Fibroblast of lung (primary cell): Measurements from ENCODE around the gene HADH. TPM values are rescaled to one million over a fixed set of nuclear protein-coding genes. Genes with fewer than 3 reads are reported as not detected.
A peak's percentile ranks its signal among the peaks of the same experiment; 100 is the strongest.

Experiments used
- DNase-seq, 2 donors: peaks; one replicate each; pipeline versions ENCODE4 v3.0.0 to v3.0.0-alpha.2; 2010; ENCODE audit warnings: low read depth in 2 of 2
- H2AFZ ChIP-seq: 2 replicates; pipeline ENCODE4 v1.5.1; 2012; ENCODE audit warnings: low read length, control low read depth, inconsistent platforms
- H3K27ac ChIP-seq: 2 replicates; pipeline ENCODE4 v1.5.1; 2011; ENCODE audit warnings: low read length, control low read depth; ENCODE audit not compliant: insufficient read depth
- H3K27me3 ChIP-seq: 2 replicates; pipeline ENCODE4 v1.5.1; 2011; ENCODE audit warnings: mild to moderate bottlenecking, low read length; ENCODE audit not compliant: control insufficient read depth, insufficient read depth
- H3K36me3 ChIP-seq: 2 replicates; pipeline ENCODE4 v1.5.1; 2011; ENCODE audit warnings: low read length; ENCODE audit not compliant: control insufficient read depth, insufficient read depth
- H3K4me1 ChIP-seq: 2 replicates; pipeline ENCODE4 v1.5.1; 2011; ENCODE audit warnings: low read length; ENCODE audit not compliant: control insufficient read depth, insufficient read depth; ENCODE audit errors: extremely low read depth
- H3K4me2 ChIP-seq: 2 replicates; pipeline ENCODE4 v1.5.1; 2011; ENCODE audit warnings: low read length, control low read depth; ENCODE audit not compliant: insufficient read depth; ENCODE audit errors: extremely low read depth
- H3K4me3 ChIP-seq, 4 experiments: fragments of 200-600 bp in 1 of 4; sonication (generic) in 1 of 4; replicated peaks in 1 of 4; 2 replicates each; pipeline ENCODE4 v1.5.1; 2011 to 2016; ENCODE audit warnings: low read length in 4 of 4, low read depth in 3 of 4, mild to moderate bottlenecking in 3 of 4, control low read depth in 2 of 4, inconsistent platforms in 1 of 4, mixed read lengths in 1 of 4; ENCODE audit not compliant: insufficient read depth in 1 of 4; ENCODE audit errors: control extremely low read depth in 1 of 4
- H3K79me2 ChIP-seq: 2 replicates; pipeline ENCODE4 v1.5.1; 2012; ENCODE audit warnings: mild to moderate bottlenecking, low read length, inconsistent platforms; ENCODE audit not compliant: control insufficient read depth, insufficient read depth
- H3K9ac ChIP-seq: 2 replicates; pipeline ENCODE4 v1.5.1; 2011; ENCODE audit warnings: mild to moderate bottlenecking, low read length, control low read depth; ENCODE audit not compliant: insufficient read depth
- H3K9me3 ChIP-seq: 2 replicates; pipeline ENCODE4 v1.5.1; 2012; ENCODE audit warnings: low read depth, low read length; ENCODE audit not compliant: control insufficient read depth, insufficient read depth
- H4K20me1 ChIP-seq: 2 replicates; pipeline ENCODE4 v1.5.1; 2011; ENCODE audit warnings: low read length; ENCODE audit not compliant: control insufficient read depth, insufficient read depth; ENCODE audit errors: extremely low read depth
- EZH2 ChIP-seq: IDR thresholded peaks from 2 replicates; pipeline ENCODE4 v1.5.1; 2012; ENCODE audit warnings: low read length, control low read depth, mild to moderate bottlenecking; ENCODE audit errors: missing control alignments
- polyA plus RNA-seq, 2 donors: library from polyadenylated mRNA; depleted of rRNA in 1 of 2; stranded (reverse) in 1 of 2; unstranded in 1 of 2; fragments of >200 nt; gene quantifications; 2 replicates each; pipeline ENCODE4 v1.2.1, GENCODE V29; 2011 to 2012; ENCODE audit warnings: missing spikeins in 1 of 2
- total RNA-seq: library from RNA; depleted of rRNA; stranded (reverse); fragments of >200 nt; gene quantifications from 2 replicates; pipeline ENCODE4 v1.2.1, GENCODE V29; 2014
- TF ChIP-seq, protein P1 (sequence below), 2 donors: IDR thresholded peaks in 1 of 2; conservative IDR thresholded peaks in 1 of 2; 1 replicate in 1 of 2; 2 replicates in 1 of 2; pipeline ENCODE4 v1.5.1; 2011 to 2012; ENCODE audit warnings: low read length in 2 of 2, control low read depth in 1 of 2, inconsistent platforms in 1 of 2, low read depth in 1 of 2, mild to moderate bottlenecking in 1 of 2

The HADH gene
- total and polyA plus RNA-seq, 2 donors (not counting 1 experiment from before 2014, with no cell fraction given): 16.7 to 29.7 TPM

GRCh38 chr4:107991945-107992630, 2.4 kb downstream of the HADH start:
- peaks cover 5% of the 10 kb centered on the region for H3K4me1 ChIP-seq
- no peaks in the 10 kb centered on the region for H3K9me3 ChIP-seq
- no peak for TF ChIP-seq EZH2
- TF ChIP-seq, protein P1, sequence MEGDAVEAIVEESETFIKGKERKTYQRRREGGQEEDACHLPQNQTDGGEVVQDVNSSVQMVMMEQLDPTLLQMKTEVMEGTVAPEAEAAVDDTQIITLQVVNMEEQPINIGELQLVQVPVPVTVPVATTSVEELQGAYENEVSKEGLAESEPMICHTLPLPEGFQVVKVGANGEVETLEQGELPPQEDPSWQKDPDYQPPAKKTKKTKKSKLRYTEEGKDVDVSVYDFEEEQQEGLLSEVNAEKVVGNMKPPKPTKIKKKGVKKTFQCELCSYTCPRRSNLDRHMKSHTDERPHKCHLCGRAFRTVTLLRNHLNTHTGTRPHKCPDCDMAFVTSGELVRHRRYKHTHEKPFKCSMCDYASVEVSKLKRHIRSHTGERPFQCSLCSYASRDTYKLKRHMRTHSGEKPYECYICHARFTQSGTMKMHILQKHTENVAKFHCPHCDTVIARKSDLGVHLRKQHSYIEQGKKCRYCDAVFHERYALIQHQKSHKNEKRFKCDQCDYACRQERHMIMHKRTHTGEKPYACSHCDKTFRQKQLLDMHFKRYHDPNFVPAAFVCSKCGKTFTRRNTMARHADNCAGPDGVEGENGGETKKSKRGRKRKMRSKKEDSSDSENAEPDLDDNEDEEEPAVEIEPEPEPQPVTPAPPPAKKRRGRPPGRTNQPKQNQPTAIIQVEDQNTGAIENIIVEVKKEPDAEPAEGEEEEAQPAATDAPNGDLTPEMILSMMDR (conservative IDR thresholded peaks at IDR 0.05 in 1 of 2, IDR thresholded peaks at IDR 0.05 in 1 of 2; ENCODE audit: low read depth in 1 of 2, low read length in 2 of 2): no peak
- H3K27me3 ChIP-seq: no peaks in the 10 kb centered on the region
- no peak overlapping the region for H3K4me2 ChIP-seq
- no peaks in the 10 kb centered on the region for H3K36me3 ChIP-seq
- no peak overlapping the region for H2AFZ ChIP-seq
- no peak overlapping the region for H3K27ac ChIP-seq
- peaks cover 9% of the 10 kb centered on the region for H3K79me2 ChIP-seq
- no peaks in the 10 kb centered on the region for H4K20me1 ChIP-seq
- DNase-seq: peak; percentile 23 to 69
- H3K4me3 ChIP-seq: no peak overlapping the region
- H3K9ac ChIP-seq: no peak overlapping the region

DNA sequence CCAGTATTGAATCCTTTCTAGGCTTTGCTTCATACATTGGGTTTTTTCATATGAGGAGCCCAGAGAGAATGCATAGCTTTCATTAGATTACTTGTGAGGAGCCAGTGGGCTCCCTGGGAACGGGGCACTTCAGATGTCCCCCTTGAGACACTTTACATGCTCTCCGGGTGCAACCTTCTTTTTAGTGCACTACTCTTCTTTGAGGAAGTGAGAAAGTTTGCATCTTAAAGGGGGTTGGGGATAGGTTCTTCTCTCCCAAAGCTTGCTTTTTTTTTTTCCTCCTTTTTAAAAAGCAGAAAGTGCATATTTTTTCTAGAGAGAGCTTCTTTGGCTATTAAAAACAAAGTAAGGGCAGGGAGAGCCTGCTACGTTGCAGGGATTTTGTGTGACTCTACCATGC, 4.3 kb downstream of the HADH start:
- Histone ChIP-seq H3K9ac (no peak overlapping the region), H3K4me1 (peaks cover 8% of the 10 kb centered on the region), H3K4me2 (no peak overlapping the region), H4K20me1 (no peaks in the 10 kb centered on the region), H3K27me3 (no peaks in the 10 kb centered on the region), H3K79me2 (peaks cover 9% of the 10 kb centered on the region), H3K36me3 (no peaks in the 10 kb centered on the region), H3K27ac (no peak overlapping the region), H2AFZ (no peak overlapping the region), H3K4me3 (no peak overlapping the region), H3K9me3 (no peaks in the 10 kb centered on the region)
- no peak for DNase-seq
- TF ChIP-seq, protein P1 (conservative IDR thresholded peaks at IDR 0.05 in 1 of 2, IDR thresholded peaks at IDR 0.05 in 1 of 2; ENCODE audit: low read depth in 1 of 2, low read length in 2 of 2): no peak
- no peak for TF ChIP-seq EZH2

DNA sequence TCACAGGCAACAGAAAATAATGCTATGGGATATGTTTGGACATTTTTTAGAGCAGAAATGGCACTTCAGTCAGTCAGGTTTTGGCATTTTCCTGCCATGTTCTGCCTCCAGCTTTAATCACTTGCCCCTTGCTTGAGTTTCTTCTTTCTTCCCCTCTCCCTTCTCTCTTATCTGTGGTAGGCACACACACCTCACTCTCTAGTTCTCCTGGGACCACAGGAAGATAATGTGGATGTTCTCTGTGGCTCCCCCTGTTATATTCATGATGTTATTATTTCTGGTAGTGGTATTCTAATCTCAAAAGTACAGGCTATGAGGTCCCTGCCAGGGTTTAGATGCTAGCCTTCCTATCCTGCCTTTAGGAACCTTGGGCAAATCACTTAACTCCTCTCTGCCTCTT, 5.2 kb downstream of the HADH start:
- TF ChIP-seq, protein P1 (conservative IDR thresholded peaks at IDR 0.05 in 1 of 2, IDR thresholded peaks at IDR 0.05 in 1 of 2; ENCODE audit: low read depth in 1 of 2, low read length in 2 of 2): no peak
- TF ChIP-seq EZH2: no peak
- no peak overlapping the region for H3K9ac ChIP-seq

More for the DNA sequence above, 5.2 kb downstream of the HADH start:
- H3K27ac ChIP-seq: no peak overlapping the region
- H3K4me2 ChIP-seq: no peak overlapping the region
- H2AFZ ChIP-seq: no peak overlapping the region
- H3K79me2 ChIP-seq: peaks cover 7% of the 10 kb centered on the region
- no peaks in the 10 kb centered on the region for H3K36me3 ChIP-seq
- no peak overlapping the region for H3K4me3 ChIP-seq
- no peak for DNase-seq
- no peaks in the 10 kb centered on the region for H3K9me3 ChIP-seq
- H4K20me1 ChIP-seq: no peaks in the 10 kb centered on the region
- H3K27me3 ChIP-seq: no peaks in the 10 kb centered on the region
- peaks cover 3% of the 10 kb centered on the region for H3K4me1 ChIP-seq
